Stimulated activated naive CD8-positive, alpha-beta T cell treated with anti-CD3 and anti-CD28 coated beads, Interleukin-15, amount 100 ng/mL, for 72 hours (primary cell): Measurements from ENCODE around the gene SUDS3.
A peak's percentile ranks its signal among the peaks of the same experiment; 100 is the strongest.

ENCODE experiments used
- ATAC-seq: fragments of 150-1000 bp; cut with Tn5 transposase; 2 replicates; pipeline ENCODE4 v1.10.0; 2021; ENCODE audit warnings: mild to moderate bottlenecking, moderate library complexity
- DNase-seq, 2 donors: peaks; one replicate each; pipeline ENCODE4 v3.0.0; 2021 to 2022
- H3K27ac Mint-ChIP-seq, 2 donors: one replicate each; pipeline ENCODE4 v1.8.0; 2022; ENCODE audit warnings: mild to moderate bottlenecking in 2 of 2, mixed read lengths in 2 of 2, moderate library complexity in 2 of 2
- H3K27me3 Mint-ChIP-seq: one replicate; pipeline ENCODE4 v1.8.0; 2022; ENCODE audit warnings: mixed read lengths
- H3K4me1 Mint-ChIP-seq: one replicate; pipeline ENCODE4 v1.8.0; 2022; ENCODE audit warnings: mild to moderate bottlenecking, mixed read lengths
- H3K4me3 Mint-ChIP-seq, 2 donors: one replicate each; pipeline ENCODE4 v1.8.0; 2022; ENCODE audit warnings: mild to moderate bottlenecking in 2 of 2, mixed read lengths in 2 of 2, moderate library complexity in 1 of 2
- H3K9me3 Mint-ChIP-seq, 2 donors: one replicate each; pipeline ENCODE4 v1.8.0; 2022; ENCODE audit warnings: mixed read lengths in 2 of 2

Gene SUDS3, protein sequence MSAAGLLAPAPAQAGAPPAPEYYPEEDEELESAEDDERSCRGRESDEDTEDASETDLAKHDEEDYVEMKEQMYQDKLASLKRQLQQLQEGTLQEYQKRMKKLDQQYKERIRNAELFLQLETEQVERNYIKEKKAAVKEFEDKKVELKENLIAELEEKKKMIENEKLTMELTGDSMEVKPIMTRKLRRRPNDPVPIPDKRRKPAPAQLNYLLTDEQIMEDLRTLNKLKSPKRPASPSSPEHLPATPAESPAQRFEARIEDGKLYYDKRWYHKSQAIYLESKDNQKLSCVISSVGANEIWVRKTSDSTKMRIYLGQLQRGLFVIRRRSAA

DNA sequence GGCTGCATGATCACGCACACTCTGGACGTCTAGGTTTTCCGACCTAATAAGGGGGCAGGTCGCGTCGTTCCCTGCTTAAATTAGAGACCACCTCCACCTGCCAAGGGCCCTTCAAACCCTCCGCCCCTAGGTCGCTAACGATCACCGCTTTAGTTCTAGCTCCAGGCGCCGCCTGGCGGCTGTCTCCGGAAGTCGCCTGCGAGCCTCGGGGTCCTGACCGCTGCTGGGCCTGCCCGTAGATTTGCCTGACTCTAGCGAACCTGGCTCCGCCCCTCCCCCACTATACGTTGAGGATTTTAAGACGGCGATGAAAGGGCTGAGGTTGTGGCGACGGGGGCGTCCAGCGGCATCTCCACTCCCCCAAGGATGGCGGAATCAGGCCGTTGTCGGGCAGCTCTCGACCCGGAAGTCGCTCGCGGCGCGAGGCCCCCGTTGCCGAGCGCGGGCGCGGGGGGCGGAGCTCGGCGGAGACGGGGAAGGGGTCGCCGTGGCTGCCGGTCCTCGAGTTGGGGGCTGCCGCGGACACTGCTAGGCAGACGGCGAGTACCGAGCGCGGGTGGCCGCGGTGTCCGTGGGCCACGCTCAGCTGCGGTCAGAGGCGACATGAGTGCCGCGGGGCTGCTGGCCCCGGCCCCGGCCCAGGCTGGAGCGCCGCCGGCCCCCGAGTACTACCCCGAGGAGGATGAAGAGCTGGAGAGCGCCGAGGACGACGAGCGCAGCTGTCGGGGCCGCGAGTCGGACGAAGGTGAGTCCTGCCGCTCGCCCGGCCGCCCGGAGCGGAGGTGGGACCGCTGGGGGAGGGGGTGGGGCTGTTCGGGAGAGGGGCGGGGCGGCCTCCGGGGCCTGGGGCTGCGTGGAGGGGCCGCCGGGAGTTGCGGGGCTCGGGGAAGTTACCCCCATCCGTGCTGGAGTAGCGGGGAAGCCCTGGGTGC is at the start of gene SUDS3:
Gene SUDS3 (plus strand): TSS at position 467 of the 932 bp plus-strand sequence. CDS start 137 bp downstream, at position 604.
- ATAC-seq (peak; percentile 40), DNase-seq (peak; percentile 93 to 95)
- Mint-ChIP-seq H3K9me3 (no peaks in the 10 kb centered on the region), H3K27ac (peak within 1 kb of the TSS; percentile 100), H3K27me3 (no peaks in the 10 kb centered on the region), H3K4me3 (peak within 1 kb of the TSS; percentile 87 to 99), H3K4me1 (peaks cover 41% of the 10 kb centered on the region)

- H3K27me3 Mint-ChIP-seq: no peaks in the 10 kb centered on the region
- ATAC-seq (no peak), DNase-seq (no peak)
- no peak overlapping the region for H3K27ac Mint-ChIP-seq
- no peak overlapping the region for H3K4me3 Mint-ChIP-seq
- H3K9me3 Mint-ChIP-seq: no peaks in the 10 kb centered on the region
- H3K4me1 Mint-ChIP-seq: peaks cover 11% of the 10 kb centered on the region
Observed at GRCh38 chr12:118326991-118327390, 49.4 kb upstream of the SUDS3 start.

DNA sequence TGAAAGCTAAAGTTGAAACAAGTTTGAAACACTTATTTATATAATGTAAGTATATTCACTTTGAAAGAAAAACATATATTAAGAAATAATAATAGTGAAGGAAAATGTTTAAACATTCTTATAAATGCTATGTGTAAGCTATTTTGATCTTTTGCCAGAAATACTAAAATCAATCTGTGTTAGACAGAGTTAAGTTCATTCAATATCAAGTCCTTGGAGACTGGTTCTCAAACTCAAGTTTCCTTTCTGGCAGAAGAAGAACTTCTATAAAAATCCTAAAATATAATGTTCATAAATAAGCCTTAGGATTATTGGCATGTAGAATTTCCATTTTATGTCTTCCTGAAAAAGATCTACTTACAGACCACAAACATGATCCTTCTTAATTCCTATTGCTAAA is 49.0 kb upstream of the SUDS3 start:
- ATAC-seq: no peak
- Mint-ChIP-seq H3K9me3 (no peaks in the 10 kb centered on the region), H3K27ac (no peak overlapping the region), H3K4me3 (no peak overlapping the region), H3K27me3 (no peaks in the 10 kb centered on the region), H3K4me1 (peaks cover 15% of the 10 kb centered on the region)
- no peak for DNase-seq

GRCh38 chr12:118328486-118329330 is 47.6 kb upstream of the SUDS3 start:
- no peaks in the 10 kb centered on the region for H3K27me3 Mint-ChIP-seq
- H3K9me3 Mint-ChIP-seq: no peaks in the 10 kb centered on the region
- peaks cover 27% of the 10 kb centered on the region for H3K4me1 Mint-ChIP-seq
- no peak overlapping the region for H3K4me3 Mint-ChIP-seq
- no peak for DNase-seq
- no peak overlapping the region for H3K27ac Mint-ChIP-seq
- no peak for ATAC-seq

GRCh38 chr12:118330421-118331018 is 45.8 kb upstream of the SUDS3 start:
- no peaks in the 10 kb centered on the region for H3K27me3 Mint-ChIP-seq
- DNase-seq: no peak
- H3K9me3 Mint-ChIP-seq: no peaks in the 10 kb centered on the region
- H3K4me1 Mint-ChIP-seq: peaks cover 27% of the 10 kb centered on the region
- H3K27ac Mint-ChIP-seq: no peak overlapping the region
- ATAC-seq: no peak
- H3K4me3 Mint-ChIP-seq: no peak overlapping the region

DNA sequence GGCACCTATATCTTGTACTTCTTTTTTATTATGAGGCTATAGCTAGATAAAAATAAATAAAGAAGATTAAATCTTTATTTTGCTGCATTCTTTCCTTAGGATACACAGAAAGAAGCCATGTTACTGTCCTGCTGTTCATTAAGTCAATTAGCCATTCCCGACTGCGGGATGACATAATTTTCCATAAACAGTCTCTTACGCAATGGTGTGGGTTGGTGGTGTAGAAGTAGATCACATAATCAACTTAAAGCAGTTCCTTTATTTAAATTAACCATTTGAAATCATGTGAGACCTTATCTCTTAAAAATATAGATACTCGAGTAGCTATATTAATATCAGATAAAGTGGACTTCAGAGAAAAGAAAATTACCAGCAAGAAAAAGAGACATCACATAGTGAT is 43.8 kb upstream of the SUDS3 start:
- Mint-ChIP-seq H3K27ac (no peak overlapping the region), H3K9me3 (no peaks in the 10 kb centered on the region), H3K4me3 (no peak overlapping the region), H3K27me3 (no peaks in the 10 kb centered on the region), H3K4me1 (peaks cover 27% of the 10 kb centered on the region)
- no peak for ATAC-seq
- no peak for DNase-seq

DNA sequence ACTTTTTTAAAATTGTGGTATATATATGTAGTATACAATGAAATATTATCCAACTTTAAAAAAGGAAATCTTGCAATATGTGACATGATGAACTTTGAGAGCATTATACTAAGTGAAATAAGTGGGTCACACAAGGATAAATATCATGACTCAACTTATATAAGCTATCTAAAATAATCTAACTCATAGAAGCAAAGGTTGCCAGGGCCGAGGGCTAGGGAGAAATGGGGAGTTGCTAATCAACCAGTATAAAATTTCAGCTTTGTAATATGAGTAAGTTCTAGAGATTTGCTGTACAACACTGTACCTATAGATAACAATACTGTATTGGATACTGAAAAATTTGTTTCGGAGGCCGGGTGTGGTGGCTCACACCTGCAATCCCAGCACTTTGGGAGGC is 42.1 kb upstream of the SUDS3 start:
- no peak overlapping the region for H3K27ac Mint-ChIP-seq
- H3K4me1 Mint-ChIP-seq: peaks cover 39% of the 10 kb centered on the region
- H3K4me3 Mint-ChIP-seq: no peak overlapping the region

GRCh38 chr12:118334939-118335567 is 41.3 kb upstream of the SUDS3 start:
- no peak for ATAC-seq
- Mint-ChIP-seq H3K9me3 (no peaks in the 10 kb centered on the region), H3K27me3 (no peaks in the 10 kb centered on the region), H3K4me3 (no peak overlapping the region), H3K4me1 (peaks cover 39% of the 10 kb centered on the region), H3K27ac (no peak overlapping the region)
- DNase-seq: no peak

More for the DNA sequence above, 42.1 kb upstream of the SUDS3 start:
- Mint-ChIP-seq H3K9me3 (no peaks in the 10 kb centered on the region), H3K27me3 (no peaks in the 10 kb centered on the region)
- DNase-seq (no peak), ATAC-seq (no peak)

DNA sequence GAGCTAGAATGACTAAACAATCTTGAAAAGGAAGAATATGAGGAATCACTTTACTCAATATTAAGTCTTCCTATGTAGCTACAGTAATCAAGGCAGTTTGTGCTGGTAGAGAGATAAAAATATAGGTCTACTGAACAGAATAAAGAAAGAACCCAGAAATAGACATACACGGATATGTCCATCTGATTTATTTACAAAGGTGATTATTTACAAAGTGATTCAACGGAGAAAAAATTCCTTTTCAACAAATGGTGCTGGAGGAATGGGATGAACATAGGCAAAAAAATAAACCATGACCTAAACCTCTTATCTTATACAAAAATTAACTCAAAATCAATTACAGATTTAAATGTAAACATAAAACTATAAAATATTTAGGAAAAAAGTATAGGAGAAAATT is 40.2 kb upstream of the SUDS3 start:
- Mint-ChIP-seq H3K27me3 (no peaks in the 10 kb centered on the region), H3K27ac (peak overlapping the region in 1 of 2 donors; percentile 27), H3K9me3 (no peaks in the 10 kb centered on the region), H3K4me1 (peaks cover 32% of the 10 kb centered on the region), H3K4me3 (no peak overlapping the region)
- no peak for ATAC-seq
- no peak for DNase-seq

GRCh38 chr12:118337194-118337838 is 39.0 kb upstream of the SUDS3 start:
- Mint-ChIP-seq H3K9me3 (no peaks in the 10 kb centered on the region), H3K27me3 (no peaks in the 10 kb centered on the region), H3K4me1 (peaks cover 28% of the 10 kb centered on the region), H3K27ac (no peak overlapping the region), H3K4me3 (no peak overlapping the region)
- ATAC-seq: no peak
- no peak for DNase-seq

DNA sequence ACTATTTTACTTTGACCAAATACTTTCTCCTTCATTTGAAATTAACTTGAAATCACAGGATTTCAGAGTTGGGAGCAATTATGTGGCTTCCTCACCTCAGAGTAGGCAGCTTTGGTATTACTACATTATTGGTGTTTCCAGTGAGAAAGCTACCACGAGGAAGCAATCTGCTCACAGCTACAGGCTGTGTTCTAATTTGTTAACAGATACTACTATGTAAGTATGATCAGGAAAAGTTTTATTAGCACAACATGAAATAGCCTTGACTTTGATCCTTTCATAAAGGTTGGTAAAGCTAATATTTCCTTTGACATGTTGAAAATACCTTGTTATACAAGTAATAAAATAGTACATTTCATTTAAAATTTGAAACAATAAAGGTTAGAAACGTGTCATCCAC is 34.3 kb upstream of the SUDS3 start:
- no peak overlapping the region for H3K4me3 Mint-ChIP-seq
- no peaks in the 10 kb centered on the region for H3K9me3 Mint-ChIP-seq
- H3K27me3 Mint-ChIP-seq: no peaks in the 10 kb centered on the region
- peaks cover 29% of the 10 kb centered on the region for H3K4me1 Mint-ChIP-seq
- no peak for ATAC-seq
- H3K27ac Mint-ChIP-seq: no peak overlapping the region
- no peak for DNase-seq

DNA sequence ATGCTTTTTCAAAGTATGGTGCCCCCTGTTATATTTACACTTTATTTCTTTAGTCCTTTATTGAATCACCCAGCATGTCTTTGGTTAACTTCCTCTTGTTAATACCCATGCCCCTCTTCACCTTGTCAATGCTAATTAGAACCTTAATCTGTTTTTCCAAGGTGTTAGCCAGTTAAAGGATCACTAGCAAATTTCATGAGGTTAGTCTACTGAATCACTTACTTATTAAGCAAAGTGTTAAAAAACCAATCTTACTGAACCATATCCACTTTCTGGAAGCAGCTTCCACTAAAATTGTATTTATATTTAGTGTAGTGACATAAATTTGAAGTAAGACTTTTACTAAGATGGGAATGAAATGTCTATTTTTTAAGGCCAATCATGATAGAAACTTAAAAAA is 31.5 kb upstream of the SUDS3 start:
- no peak for DNase-seq
- H3K4me1 Mint-ChIP-seq: peaks cover 27% of the 10 kb centered on the region
- H3K27ac Mint-ChIP-seq: no peak overlapping the region
- H3K27me3 Mint-ChIP-seq: no peaks in the 10 kb centered on the region
- no peaks in the 10 kb centered on the region for H3K9me3 Mint-ChIP-seq
- no peak overlapping the region for H3K4me3 Mint-ChIP-seq
- no peak for ATAC-seq

DNA sequence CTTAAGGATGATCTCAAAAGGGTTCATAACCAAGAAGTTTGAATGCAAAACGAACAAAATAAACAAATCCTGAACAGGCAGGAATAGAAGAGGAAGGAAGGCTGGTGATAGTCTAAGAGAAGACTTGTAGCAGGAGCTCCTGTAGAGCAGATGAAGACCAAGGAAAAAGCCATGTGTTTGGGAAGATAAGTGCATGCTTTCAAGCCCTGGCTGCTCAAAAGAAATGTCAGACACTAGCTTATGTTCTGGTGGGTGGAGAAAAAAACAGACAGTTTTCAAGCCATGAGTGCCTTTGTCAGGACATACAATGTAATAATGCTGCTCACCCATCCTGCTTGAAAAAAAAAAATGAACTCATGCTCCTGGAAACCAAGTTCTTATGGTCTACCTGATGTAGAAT is 31.0 kb upstream of the SUDS3 start:
- no peak for ATAC-seq
- Mint-ChIP-seq H3K27me3 (no peaks in the 10 kb centered on the region), H3K4me3 (no peak overlapping the region), H3K9me3 (no peaks in the 10 kb centered on the region), H3K27ac (no peak overlapping the region), H3K4me1 (peaks cover 31% of the 10 kb centered on the region)
- DNase-seq: no peak

DNA sequence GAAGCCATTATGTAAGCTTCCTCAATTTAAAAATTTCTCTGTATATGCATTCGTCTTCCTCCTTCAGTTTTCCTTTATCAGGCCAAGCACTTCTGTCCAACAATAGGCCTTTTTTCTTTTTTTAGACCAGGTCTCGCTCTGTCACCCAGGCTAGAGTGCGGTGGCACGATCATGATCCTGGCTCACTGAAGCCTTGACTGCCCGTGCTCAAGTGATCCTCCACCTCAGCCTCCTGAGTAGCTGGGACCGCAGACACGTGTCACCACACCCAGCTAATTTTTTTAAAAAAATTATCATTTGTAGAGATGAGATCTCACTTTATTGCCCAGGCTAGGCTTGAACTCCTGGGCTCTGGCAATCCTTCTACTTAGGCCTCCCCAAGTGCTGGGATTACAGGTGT is 29.5 kb upstream of the SUDS3 start:
- Mint-ChIP-seq H3K27ac (no peak overlapping the region), H3K4me1 (peaks cover 32% of the 10 kb centered on the region), H3K27me3 (no peaks in the 10 kb centered on the region), H3K9me3 (no peaks in the 10 kb centered on the region), H3K4me3 (no peak overlapping the region)
- ATAC-seq (no peak), DNase-seq (no peak)
